Tibial nerve (tissue), 3 donors: Measurements from ENCODE around the gene GABRG3.

Source experiments
- CTCF ChIP-seq, 5 experiments: fragments of 200-600 bp in 3 of 5; fragments of 450-650 bp in 2 of 5; sonication (generic) in 3 of 5; IDR thresholded peaks; one replicate each; pipeline ENCODE4 v1.5.1; 2016 to 2019; ENCODE audit warnings: antibody characterized with exemption in 5 of 5, mild to moderate bottlenecking in 3 of 5, moderate library complexity in 2 of 5
- POLR2A ChIP-seq, 2 donors: fragments of 450-650 bp; IDR thresholded peaks; one replicate each; pipeline ENCODE4 v1.6.1; 2017; ENCODE audit warnings: antibody characterized with exemption in 2 of 2, mild to moderate bottlenecking in 2 of 2, moderate library complexity in 2 of 2

- TF ChIP-seq CTCF (IDR thresholded peaks at IDR 0.05) (no peak), POLR2A (IDR thresholded peaks at IDR 0.05) (no peak)
Observed at GRCh38 chr15:27235681-27236080, 264.7 kb downstream of the GABRG3 start.
